Stomach (tissue), 9 donors: ENCODE results near the gene MOK. TPM values are rescaled to one million over a fixed set of nuclear protein-coding genes. Genes with fewer than 3 reads are reported as not detected.

Experiments used
- DNase-seq, 2 donors: peaks; one replicate each; pipeline versions ENCODE4 v3.0.0 to v3.0.0-alpha.2; 2013 to 2019
- H3K27ac ChIP-seq, 5 donors: fragments of 200-600 bp in 4 of 5; sonication (generic) in 4 of 5; one replicate each; pipeline ENCODE4 v1.5.1; 2013 to 2019; ENCODE audit warnings: mild to moderate bottlenecking in 1 of 5, moderate library complexity in 1 of 5
- H3K27me3 ChIP-seq, 3 donors: fragments of 200-600 bp; sonication (generic); one replicate each; pipeline ENCODE4 v1.5.1; 2017 to 2019; ENCODE audit warnings: mixed run types in 1 of 3
- H3K36me3 ChIP-seq, 4 donors: fragments of 200-600 bp; sonication (generic); 1 replicate in 3 of 4; 2 replicates in 1 of 4; pipeline ENCODE4 v1.5.1; 2016 to 2019
- H3K4me1 ChIP-seq, 4 donors: fragments of 200-600 bp; sonication (generic); one replicate each; pipeline ENCODE4 v1.5.1; 2016 to 2019
- H3K4me3 ChIP-seq, 4 donors: fragments of 200-600 bp; sonication (generic) in 3 of 4; one replicate each; pipeline ENCODE4 v1.5.1; 2016 to 2019; ENCODE audit warnings: mild to moderate bottlenecking in 1 of 4
- H3K9me3 ChIP-seq, 4 donors: fragments of 200-600 bp; sonication (generic); one replicate each; pipeline ENCODE4 v1.5.1; 2016 to 2019
- EP300 ChIP-seq: sonication (generic); formaldehyde crosslinking; IDR thresholded peaks from one replicate; pipeline ENCODE4 v1.6.1; 2017; ENCODE audit warnings: antibody characterized with exemption
- POLR2A ChIP-seq, 4 donors: fragments of 450-650 bp; IDR thresholded peaks; one replicate each; pipeline ENCODE4 v1.6.1; 2016; ENCODE audit warnings: antibody characterized with exemption in 4 of 4, control low read depth in 2 of 4, mild to moderate bottlenecking in 1 of 4, moderate library complexity in 1 of 4
- POLR2AphosphoS5 ChIP-seq, 3 donors: sonication (generic); formaldehyde crosslinking; IDR thresholded peaks; one replicate each; pipeline ENCODE4 v1.6.1; 2016; ENCODE audit warnings: antibody characterized with exemption in 3 of 3
- WGBS, 5 donors: extraction: QIAGEN DNeasy Blood & Tissue Kit in 3 of 5; methylation state at CpG; one replicate each; pipeline versions ENCODE4 v1.1.5 to v1.1.7; 2013 to 2018; 5-methylcytosine and 5-hydroxymethylcytosine counted together
- intact Hi-C: fragments of 100-400 bp; cut with DNase I; formaldehyde crosslinking; loops from one replicate; pipeline ENCODE4 v1.15.1; 2023; ENCODE audit warnings: low total_unique reads
- polyA plus RNA-seq, 3 donors: library from polyadenylated mRNA; stranded (reverse); fragments of 200-250 nt; gene quantifications; one replicate each; pipeline ENCODE4 v1.2.3, GENCODE V29; 2013
- total RNA-seq, 5 donors: library from RNA; depleted of rRNA; stranded (reverse); fragments of >200 nt; gene quantifications; one replicate each; pipeline versions ENCODE4 v1.1.0 to v1.2.3, GENCODE V29; 2014 to 2016
- TF ChIP-seq, protein P1 (sequence below), 7 experiments: fragments of 450-650 bp in 4 of 7; fragments of 200-600 bp in 3 of 7; sonication (generic) in 3 of 7; IDR thresholded peaks; one replicate each; pipeline ENCODE4 v1.5.1; 2016 to 2019; ENCODE audit warnings: antibody characterized with exemption in 7 of 7, control low read depth in 2 of 7, mild to moderate bottlenecking in 1 of 7
- donor health status: healthy with polysubstance abuse.
- donor health status: Bipolar disorder and iron deficiency.
- donor health status: healthy.

The MOK gene
- total and polyA plus RNA-seq, 8 donors, result 4.2 to 46.9 (median 12.6) TPM

GRCh38 chr14:102278631-102278935 lies 26.4 kb downstream of the MOK start:
- Histone ChIP-seq H3K27me3 (no peaks in the 10 kb centered on the region), H3K36me3 (peaks cover 0 to 37% (median 8%) of the 10 kb centered on the region in 4 donors), H3K4me3 (no peak overlapping the region), H3K27ac (no peak overlapping the region), H3K4me1 (peaks cover 0 to 11% (median 9%) of the 10 kb centered on the region in 4 donors), H3K9me3 (no peaks in the 10 kb centered on the region)
- TF ChIP-seq EP300 (no peak), POLR2AphosphoS5 (IDR thresholded peaks at IDR 0.05) (no peak), POLR2A (IDR thresholded peaks at IDR 0.05) (no peak)
- TF ChIP-seq, protein P1, sequence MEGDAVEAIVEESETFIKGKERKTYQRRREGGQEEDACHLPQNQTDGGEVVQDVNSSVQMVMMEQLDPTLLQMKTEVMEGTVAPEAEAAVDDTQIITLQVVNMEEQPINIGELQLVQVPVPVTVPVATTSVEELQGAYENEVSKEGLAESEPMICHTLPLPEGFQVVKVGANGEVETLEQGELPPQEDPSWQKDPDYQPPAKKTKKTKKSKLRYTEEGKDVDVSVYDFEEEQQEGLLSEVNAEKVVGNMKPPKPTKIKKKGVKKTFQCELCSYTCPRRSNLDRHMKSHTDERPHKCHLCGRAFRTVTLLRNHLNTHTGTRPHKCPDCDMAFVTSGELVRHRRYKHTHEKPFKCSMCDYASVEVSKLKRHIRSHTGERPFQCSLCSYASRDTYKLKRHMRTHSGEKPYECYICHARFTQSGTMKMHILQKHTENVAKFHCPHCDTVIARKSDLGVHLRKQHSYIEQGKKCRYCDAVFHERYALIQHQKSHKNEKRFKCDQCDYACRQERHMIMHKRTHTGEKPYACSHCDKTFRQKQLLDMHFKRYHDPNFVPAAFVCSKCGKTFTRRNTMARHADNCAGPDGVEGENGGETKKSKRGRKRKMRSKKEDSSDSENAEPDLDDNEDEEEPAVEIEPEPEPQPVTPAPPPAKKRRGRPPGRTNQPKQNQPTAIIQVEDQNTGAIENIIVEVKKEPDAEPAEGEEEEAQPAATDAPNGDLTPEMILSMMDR (IDR thresholded peaks at IDR 0.05), result no peak
- WGBS, 5 donors, result 87 to 97% (median 94%) methylated on average over 6 of the region's 6 CpGs
- intact Hi-C loops, result no loop called here
- no peak for DNase-seq

DNA sequence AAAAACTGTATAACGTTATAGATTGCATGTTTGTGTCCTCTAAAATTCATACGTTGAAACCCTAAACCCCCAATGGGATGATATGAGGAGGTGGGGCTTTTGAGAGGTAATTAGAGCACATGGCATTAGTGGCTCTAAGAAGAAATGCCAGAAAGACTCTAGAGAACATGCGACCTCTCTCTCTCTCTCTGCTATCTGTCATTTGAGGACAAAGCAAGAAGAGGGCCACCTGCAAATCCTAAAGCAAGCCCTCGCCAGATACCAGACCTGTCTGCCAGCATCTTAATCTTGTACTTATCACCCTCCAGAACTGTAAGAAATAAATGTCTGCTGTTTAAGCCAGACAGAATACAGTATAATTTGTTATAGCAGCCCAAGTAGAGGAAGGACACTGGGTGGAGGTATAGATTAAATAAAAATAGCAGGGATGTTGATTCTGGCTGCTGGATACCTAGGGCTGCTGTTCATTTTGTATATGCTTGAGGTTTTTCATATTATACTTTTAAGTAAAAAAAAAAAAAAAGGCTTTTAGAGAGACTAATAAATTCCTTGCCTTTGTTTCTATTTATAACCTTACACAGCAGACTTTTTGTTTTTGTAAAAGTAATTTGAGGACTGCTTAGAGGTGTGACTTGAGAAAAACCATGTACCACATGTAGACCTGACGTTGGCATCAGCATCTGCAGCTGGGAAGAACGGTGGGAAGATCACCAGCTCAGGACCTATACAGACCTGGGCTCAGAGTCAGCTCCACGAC lies 26.9 kb downstream of the MOK start:
- TF ChIP-seq POLR2AphosphoS5 (IDR thresholded peaks at IDR 0.05), result no peak
- no peak for TF ChIP-seq POLR2A (IDR thresholded peaks at IDR 0.05)
- TF ChIP-seq, protein P1 (IDR thresholded peaks at IDR 0.05), result no peak
- peaks cover 0 to 37% (median 8%) of the 10 kb centered on the region in 4 donors for H3K36me3 ChIP-seq
- H3K27ac ChIP-seq, result no peak overlapping the region
- 69 to 82% (median 72%) methylated on average over 7 of the region's 7 CpGs for WGBS, 5 donors
- peaks cover 0 to 11% (median 9%) of the 10 kb centered on the region in 4 donors for H3K4me1 ChIP-seq
- H3K9me3 ChIP-seq, result no peaks in the 10 kb centered on the region
- H3K27me3 ChIP-seq, result no peaks in the 10 kb centered on the region
- H3K4me3 ChIP-seq, result no peak overlapping the region
- DNase-seq, result no peak
- intact Hi-C loops, result no loop called here

- intact Hi-C loops, result no loop called here
- no peaks in the 10 kb centered on the region for H3K9me3 ChIP-seq
- H3K27ac ChIP-seq, result no peak overlapping the region
- no peak for DNase-seq
- no peak overlapping the region for H3K4me3 ChIP-seq
- H3K4me1 ChIP-seq, result peaks cover 0 to 11% (median 9%) of the 10 kb centered on the region in 4 donors
- TF ChIP-seq POLR2AphosphoS5 (IDR thresholded peaks at IDR 0.05) (no peak), EP300 (no peak), POLR2A (IDR thresholded peaks at IDR 0.05) (no peak)
- TF ChIP-seq, protein P1 (IDR thresholded peaks at IDR 0.05), result no peak
- peaks cover 0 to 18% (median 3%) of the 10 kb centered on the region in 4 donors for H3K36me3 ChIP-seq
- WGBS, 5 donors, result 86 to 99% (median 96%) methylated on average over 7 of the region's 7 CpGs
- H3K27me3 ChIP-seq, result no peaks in the 10 kb centered on the region
Measured at GRCh38 chr14:102275866-102276265, 29.1 kb downstream of the MOK start.

- Histone ChIP-seq H3K36me3 (peaks cover 0 to 4% (median 0%) of the 10 kb centered on the region in 4 donors), H3K4me3 (no peak overlapping the region), H3K27ac (no peak overlapping the region), H3K9me3 (no peaks in the 10 kb centered on the region), H3K27me3 (no peaks in the 10 kb centered on the region), H3K4me1 (no peaks in the 10 kb centered on the region)
- TF ChIP-seq POLR2A (IDR thresholded peaks at IDR 0.05), result no peak
- no peak for TF ChIP-seq POLR2AphosphoS5 (IDR thresholded peaks at IDR 0.05)
- TF ChIP-seq EP300, result no peak
- TF ChIP-seq, protein P1 (IDR thresholded peaks at IDR 0.05), result no peak
- 91 to 94% (median 93%) methylated on average over 5 of the region's 5 CpGs for WGBS, 5 donors
- DNase-seq, result no peak
- intact Hi-C loops, result no loop called here
Measured at GRCh38 chr14:102272392-102272791, 32.6 kb downstream of the MOK start.
